GM12891 (cell line): ENCODE results near the gene MAPK4.

ENCODE experiments used
- PAX5 ChIP-seq: IDR thresholded peaks from 2 replicates; pipeline ENCODE4 v1.6.1; 2011; ENCODE audit warnings: low read length, moderate library complexity, mild to moderate bottlenecking; ENCODE audit not compliant: insufficient read depth, severe bottlenecking
- POLR2A ChIP-seq: IDR thresholded peaks from 2 replicates; pipeline ENCODE4 v1.6.1; 2011; ENCODE audit warnings: low read depth, low read length, control low read depth
- POLR2AphosphoS5 ChIP-seq: IDR thresholded peaks from 2 replicates; pipeline ENCODE4 v1.6.1; 2011; ENCODE audit warnings: low read depth, low read length, control low read depth

- TF ChIP-seq POLR2A (no peak), POLR2AphosphoS5 (no peak), PAX5 (no peak)
Observed at GRCh38 chr18:50607378-50607926, 47.6 kb downstream of the MAPK4 start.
